Raji (cell line): Measurements from ENCODE around the gene CREB3L1.

Experiments
- POLR2A ChIP-seq: IDR thresholded peaks from 2 replicates; pipeline ENCODE4 v1.6.1; 2011; ENCODE audit warnings: low read depth, low read length, control low read depth; ENCODE audit not compliant: insufficient read depth

Gene CREB3L1

DNA sequence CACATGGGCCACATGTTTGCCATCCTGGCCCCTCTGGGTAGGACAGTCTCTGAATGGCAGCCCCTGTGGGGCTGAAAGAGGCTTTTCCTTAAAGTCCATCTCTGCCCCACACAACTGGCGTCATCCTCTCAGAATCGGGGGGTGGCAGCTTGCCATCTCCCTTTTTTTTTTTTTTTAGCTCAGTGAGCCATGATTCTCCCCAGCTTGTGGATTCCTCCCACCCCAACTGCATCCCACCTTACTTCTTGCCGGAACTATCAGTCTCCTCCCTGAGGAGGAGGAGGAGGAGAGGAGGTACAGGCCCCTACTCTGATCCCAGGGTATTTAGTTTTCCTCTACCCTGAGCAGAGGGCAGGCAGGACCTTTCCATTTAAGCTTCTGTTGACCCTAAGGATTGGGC, 73.2 kb downstream of the CREB3L1 start:
- TF ChIP-seq POLR2A = no peak

GRCh38 chr11:46351148-46351547, 73.7 kb downstream of the CREB3L1 start:
- no peak for TF ChIP-seq POLR2A

DNA sequence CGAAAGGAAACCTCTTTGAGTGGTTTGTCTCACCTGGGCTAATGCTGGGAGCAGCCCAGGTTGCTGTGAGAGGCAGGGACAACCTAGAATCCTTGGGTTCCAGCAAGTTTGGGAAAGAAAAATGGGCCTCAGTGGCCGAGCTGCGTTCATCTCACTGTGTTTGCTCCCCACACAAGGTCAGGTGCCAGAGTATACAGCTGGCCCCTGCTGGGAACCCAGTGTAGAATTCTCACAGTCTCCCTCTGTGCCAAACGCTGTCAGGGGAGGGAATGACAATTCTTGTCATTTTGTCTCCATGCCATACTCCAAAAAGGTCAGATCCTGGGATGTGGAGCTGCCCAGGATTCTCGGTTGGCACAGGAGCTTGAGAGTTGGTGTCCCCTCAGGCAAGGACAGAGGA, 74.1 kb downstream of the CREB3L1 start:
- TF ChIP-seq POLR2A = no peak

GRCh38 chr11:46352063-46352841, 74.8 kb downstream of the CREB3L1 start:
- no peak for TF ChIP-seq POLR2A

- no peak for TF ChIP-seq POLR2A
Measured at GRCh38 chr11:46353698-46354097, 76.2 kb downstream of the CREB3L1 start.

- no peak for TF ChIP-seq POLR2A
Measured at GRCh38 chr11:46356924-46357482, 79.5 kb downstream of the CREB3L1 start.

- TF ChIP-seq POLR2A = no peak
Measured at GRCh38 chr11:46357483-46357936, 80.0 kb downstream of the CREB3L1 start.

DNA sequence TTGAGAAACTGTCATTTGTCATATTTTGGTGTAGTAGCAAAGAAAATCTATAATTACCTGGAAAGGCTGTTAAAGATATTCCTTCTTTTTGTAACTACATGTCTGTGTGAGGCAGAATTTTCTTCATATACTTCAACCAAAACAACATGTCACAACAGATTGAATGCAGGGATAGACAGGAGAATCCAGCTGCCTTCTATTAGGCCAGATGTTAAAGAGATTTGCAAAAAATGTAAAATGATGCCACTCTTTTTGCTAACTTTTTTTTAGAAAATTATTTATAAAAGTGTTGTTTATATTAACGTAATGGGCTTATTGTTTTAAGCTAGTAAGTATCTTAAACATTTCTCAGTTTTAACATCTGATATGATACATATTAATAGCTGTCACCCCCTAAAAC, 82.5 kb downstream of the CREB3L1 start:
- no peak for TF ChIP-seq POLR2A

DNA sequence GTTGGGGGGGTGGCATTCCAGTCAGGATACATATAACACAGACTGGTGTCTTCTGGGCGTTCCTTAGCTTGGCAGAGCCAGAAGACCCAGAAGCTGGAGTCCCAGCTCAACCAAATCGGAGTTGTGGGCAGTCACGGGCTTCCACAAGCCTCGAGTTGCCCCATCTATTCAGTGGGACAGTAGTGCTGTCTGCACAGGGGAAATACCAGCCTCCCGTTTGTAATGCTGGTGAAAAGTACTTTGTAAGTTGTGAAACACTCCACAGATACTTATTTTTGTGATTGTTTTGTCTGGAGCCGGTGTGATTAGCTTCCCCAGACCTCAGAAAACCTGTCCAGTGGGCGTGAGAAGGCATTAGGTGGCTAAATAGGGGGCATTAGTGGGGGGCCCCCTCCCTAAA, 83.4 kb downstream of the CREB3L1 start:
- no peak for TF ChIP-seq POLR2A

GRCh38 chr11:46361283-46362155, 84.1 kb downstream of the CREB3L1 start:
- peak; percentile 82 for TF ChIP-seq POLR2A

GRCh38 chr11:46362156-46363030, 84.9 kb downstream of the CREB3L1 start:
- TF ChIP-seq POLR2A = no peak

- no peak for TF ChIP-seq POLR2A
Measured at GRCh38 chr11:46363031-46363407, 85.6 kb downstream of the CREB3L1 start.

- TF ChIP-seq POLR2A = no peak
Measured at GRCh38 chr11:46363455-46364005, 86.1 kb downstream of the CREB3L1 start.

DNA sequence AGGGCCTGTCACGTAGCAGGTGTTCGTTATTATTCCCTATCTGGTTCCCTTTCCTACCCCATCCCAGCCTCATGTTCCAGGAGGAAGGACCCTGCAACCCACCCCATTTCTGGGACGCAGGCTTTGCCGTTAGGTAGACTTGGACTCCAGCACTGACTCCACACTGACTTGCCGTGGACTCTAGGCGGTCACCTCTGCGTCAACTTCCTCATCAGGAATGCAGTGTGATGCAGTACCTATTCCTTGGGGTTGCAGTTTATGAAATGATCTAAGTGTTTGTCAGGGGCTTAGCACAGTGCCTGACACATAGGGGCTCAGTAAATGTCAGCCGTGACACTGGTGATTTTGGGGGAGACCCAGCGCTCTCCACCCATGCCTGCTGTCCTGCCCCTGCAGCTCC, 86.6 kb downstream of the CREB3L1 start:
- no peak for TF ChIP-seq POLR2A

DNA sequence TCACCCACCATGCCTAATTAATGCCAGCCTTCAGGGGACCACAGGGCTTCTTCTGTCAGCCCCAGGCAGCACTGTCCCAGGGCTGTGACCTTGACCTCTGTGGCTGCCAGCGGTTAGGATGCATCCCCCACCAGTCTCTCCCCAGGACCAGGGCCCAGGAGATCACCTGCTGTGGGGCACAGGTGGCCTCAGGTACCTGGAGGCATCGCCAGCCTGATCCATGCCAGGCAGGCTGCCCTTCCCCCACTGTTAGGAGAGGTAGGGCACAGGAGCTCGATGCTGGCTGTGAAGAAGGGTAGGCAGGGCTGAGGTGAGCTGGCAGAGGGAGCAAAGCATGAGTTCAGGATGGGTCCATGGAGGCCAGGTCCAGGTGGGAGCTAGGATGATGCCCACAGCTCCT, 87.3 kb downstream of the CREB3L1 start:
- no peak for TF ChIP-seq POLR2A

GRCh38 chr11:46366260-46366659, 88.8 kb downstream of the CREB3L1 start:
- TF ChIP-seq POLR2A = no peak
